Liver (tissue), 9 donors: ENCODE measurements around the gene ABCC1. TPM values are rescaled to one million over a fixed set of nuclear protein-coding genes. Genes with fewer than 3 reads are reported as not detected.

ENCODE experiments used
- DNase-seq: peaks from one replicate; pipeline ENCODE4 v3.0.0-alpha.2; 2017; ENCODE audit warnings: low spot score
- H3K27ac ChIP-seq, 2 donors: one replicate each; pipeline ENCODE4 v1.7.0; 2013; ENCODE audit warnings: inconsistent platforms in 2 of 2, low read length in 2 of 2, control low read depth in 1 of 2, low read depth in 1 of 2, mild to moderate bottlenecking in 1 of 2
- H3K27me3 ChIP-seq, 4 donors: one replicate each; pipeline versions ENCODE4 v1.6.1 to v1.7.0; 2013; ENCODE audit warnings: low read length in 3 of 4, inconsistent platforms in 1 of 4, mild to moderate bottlenecking in 1 of 4, moderate library complexity in 1 of 4; ENCODE audit not compliant: control insufficient read depth in 4 of 4, insufficient read depth in 4 of 4
- H3K36me3 ChIP-seq, 4 donors: one replicate each; pipeline versions ENCODE4 v1.6.1 to v1.7.0; 2013; ENCODE audit warnings: low read length in 3 of 4, mild to moderate bottlenecking in 3 of 4, low read depth in 1 of 4, moderate library complexity in 1 of 4; ENCODE audit not compliant: control insufficient read depth in 4 of 4, insufficient read depth in 3 of 4
- H3K4me1 ChIP-seq, 4 donors: one replicate each; pipeline versions ENCODE4 v1.6.1 to v1.7.0; 2013; ENCODE audit warnings: low read length in 3 of 4, mild to moderate bottlenecking in 3 of 4, moderate library complexity in 1 of 4; ENCODE audit not compliant: control insufficient read depth in 4 of 4, insufficient read depth in 4 of 4
- H3K4me3 ChIP-seq, 3 donors: one replicate each; pipeline versions ENCODE4 v1.6.1 to v1.7.0; 2013; ENCODE audit warnings: low read length in 3 of 3, control low read depth in 1 of 3, low read depth in 1 of 3, mild to moderate bottlenecking in 1 of 3
- H3K9ac ChIP-seq, 2 donors: one replicate each; pipeline ENCODE4 v1.7.0; 2013; ENCODE audit warnings: low read length in 2 of 2, mild to moderate bottlenecking in 2 of 2, moderate library complexity in 2 of 2, control low read depth in 1 of 2, low read depth in 1 of 2
- H3K9me3 ChIP-seq, 4 donors: one replicate each; pipeline versions ENCODE4 v1.6.1 to v1.7.0; 2013; ENCODE audit warnings: low read length in 3 of 4; ENCODE audit not compliant: control insufficient read depth in 4 of 4
- ATF3 ChIP-seq: IDR thresholded peaks from 2 replicates; pipeline ENCODE4 v1.6.1; 2016; ENCODE audit warnings: antibody characterized with exemption
- CTCF ChIP-seq: fragments of 150-350 bp; IDR thresholded peaks from 2 replicates; pipeline ENCODE4 v1.5.1; 2017; ENCODE audit warnings: improper control_type of control experiment, low read depth, low read length; ENCODE audit not compliant: missing input control
- EGR1 ChIP-seq, 2 donors: IDR thresholded peaks; 2 replicates each; pipeline ENCODE4 v1.6.1; 2016 to 2018; ENCODE audit warnings: antibody characterized with exemption in 2 of 2, low read depth in 2 of 2
- FOXA1 ChIP-seq: IDR thresholded peaks from 2 replicates; pipeline ENCODE4 v1.6.1; 2016; ENCODE audit warnings: antibody characterized with exemption
- FOXA2 ChIP-seq: IDR thresholded peaks from 2 replicates; pipeline ENCODE4 v1.6.1; 2016; ENCODE audit warnings: antibody characterized with exemption
- GABPA ChIP-seq, 2 donors: IDR thresholded peaks in 1 of 2; conservative IDR thresholded peaks in 1 of 2; 2 replicates each; pipeline ENCODE4 v1.6.1; 2016; ENCODE audit warnings: antibody characterized with exemption in 2 of 2, mild to moderate bottlenecking in 1 of 2, moderate library complexity in 1 of 2
- HNF4A ChIP-seq, 2 donors: conservative IDR thresholded peaks; 2 replicates each; pipeline ENCODE4 v1.6.1; 2016; ENCODE audit warnings: antibody characterized with exemption in 2 of 2, mild to moderate bottlenecking in 2 of 2
- HNF4G ChIP-seq: IDR thresholded peaks from 2 replicates; pipeline ENCODE4 v1.6.1; 2016; ENCODE audit warnings: antibody characterized with exemption
- JUND ChIP-seq, 2 donors: IDR thresholded peaks; 2 replicates each; pipeline ENCODE4 v1.6.1; 2016; ENCODE audit warnings: antibody characterized with exemption in 2 of 2
- MAX ChIP-seq: IDR thresholded peaks from 2 replicates; pipeline ENCODE4 v1.6.1; 2016; ENCODE audit warnings: antibody characterized with exemption
- NR2F2 ChIP-seq: IDR thresholded peaks from 2 replicates; pipeline ENCODE4 v1.6.1; 2016; ENCODE audit warnings: antibody characterized with exemption
- RAD21 ChIP-seq, 2 donors: IDR thresholded peaks; 2 replicates each; pipeline ENCODE4 v1.6.1; 2016; ENCODE audit warnings: antibody characterized with exemption in 2 of 2, mild to moderate bottlenecking in 2 of 2
- RXRA ChIP-seq, 2 donors: IDR thresholded peaks; 2 replicates each; pipeline ENCODE4 v1.6.1; 2017 to 2018; ENCODE audit warnings: antibody characterized with exemption in 2 of 2, mild to moderate bottlenecking in 1 of 2
- SP1 ChIP-seq: IDR thresholded peaks from 2 replicates; pipeline ENCODE4 v1.6.1; 2018; ENCODE audit warnings: antibody characterized with exemption, mild to moderate bottlenecking
- TAF1 ChIP-seq: conservative IDR thresholded peaks from 2 replicates; pipeline ENCODE4 v1.6.1; 2016; ENCODE audit warnings: antibody characterized with exemption, mild to moderate bottlenecking
- YY1 ChIP-seq: IDR thresholded peaks from 2 replicates; pipeline ENCODE4 v1.6.1; 2016; ENCODE audit warnings: antibody characterized with exemption, mild to moderate bottlenecking
- WGBS: extraction: QIAGEN DNeasy Blood & Tissue Kit; methylation state at CpG from one replicate; pipeline ENCODE4 v1.1.7; 2013; 5-methylcytosine and 5-hydroxymethylcytosine counted together
- polyA plus RNA-seq, 2 donors: library from polyadenylated mRNA; stranded (reverse) in 1 of 2; unstranded in 1 of 2; fragments of 200-250 nt in 1 of 2; fragments of >200 nt in 1 of 2; fragmentation: Nextera tagmentation in 1 of 2; extraction: Ambion mirVana in 1 of 2; gene quantifications; one replicate each; pipeline versions ENCODE4 v1.2.1 to v1.2.3, GENCODE V29; 2013 to 2015
- total RNA-seq, 2 donors: library from RNA; depleted of rRNA; stranded (reverse); fragments of >200 nt; gene quantifications; one replicate each; pipeline ENCODE4 v1.2.3, GENCODE V29; 2014
- TF ChIP-seq, protein P1 (sequence below): IDR thresholded peaks from 2 replicates; pipeline ENCODE4 v1.6.1; 2016; ENCODE audit warnings: antibody characterized with exemption, mild to moderate bottlenecking
- TF ChIP-seq, protein P2 (sequence below): IDR thresholded peaks from 2 replicates; pipeline ENCODE4 v1.6.1; 2016; ENCODE audit warnings: antibody characterized with exemption
- donor health status: healthy.
- donor health status: healthy.
- donor health status: healthy.
- donor health status: healthy.
- donor health status: healthy.

Gene ABCC1
- total and polyA plus RNA-seq, 4 donors = 0.85 to 7.7 (median 4.2) TPM

- no peaks in the 10 kb centered on the region for H3K9me3 ChIP-seq
- no peaks in the 10 kb centered on the region for H3K4me1 ChIP-seq
- no peak overlapping the region for H3K27ac ChIP-seq
- H3K36me3 ChIP-seq = peaks cover 5 to 67% (median 45%) of the 10 kb centered on the region in 4 donors
- no peaks in the 10 kb centered on the region for H3K27me3 ChIP-seq
- no peak for DNase-seq
- H3K9ac ChIP-seq = no peak overlapping the region
- 85% methylated on average over 8 of the region's 8 CpGs for WGBS
- TF ChIP-seq GABPA (IDR thresholded peaks at IDR 0.05 in 1 of 2, conservative IDR thresholded peaks at IDR 0.05 in 1 of 2) (no peak), HNF4G (no peak), HNF4A (conservative IDR thresholded peaks at IDR 0.05) (no peak), RAD21 (IDR thresholded peaks at IDR 0.05) (no peak), EGR1 (IDR thresholded peaks at IDR 0.05; ENCODE audit: low read depth in 2 of 2) (no peak), TAF1 (no peak), FOXA1 (no peak), FOXA2 (no peak), YY1 (no peak), JUND (IDR thresholded peaks at IDR 0.05) (no peak), RXRA (IDR thresholded peaks at IDR 0.05) (no peak), SP1 (no peak), NR2F2 (no peak), CTCF (no peak), MAX (no peak), ATF3 (no peak)
- TF ChIP-seq, protein P1, sequence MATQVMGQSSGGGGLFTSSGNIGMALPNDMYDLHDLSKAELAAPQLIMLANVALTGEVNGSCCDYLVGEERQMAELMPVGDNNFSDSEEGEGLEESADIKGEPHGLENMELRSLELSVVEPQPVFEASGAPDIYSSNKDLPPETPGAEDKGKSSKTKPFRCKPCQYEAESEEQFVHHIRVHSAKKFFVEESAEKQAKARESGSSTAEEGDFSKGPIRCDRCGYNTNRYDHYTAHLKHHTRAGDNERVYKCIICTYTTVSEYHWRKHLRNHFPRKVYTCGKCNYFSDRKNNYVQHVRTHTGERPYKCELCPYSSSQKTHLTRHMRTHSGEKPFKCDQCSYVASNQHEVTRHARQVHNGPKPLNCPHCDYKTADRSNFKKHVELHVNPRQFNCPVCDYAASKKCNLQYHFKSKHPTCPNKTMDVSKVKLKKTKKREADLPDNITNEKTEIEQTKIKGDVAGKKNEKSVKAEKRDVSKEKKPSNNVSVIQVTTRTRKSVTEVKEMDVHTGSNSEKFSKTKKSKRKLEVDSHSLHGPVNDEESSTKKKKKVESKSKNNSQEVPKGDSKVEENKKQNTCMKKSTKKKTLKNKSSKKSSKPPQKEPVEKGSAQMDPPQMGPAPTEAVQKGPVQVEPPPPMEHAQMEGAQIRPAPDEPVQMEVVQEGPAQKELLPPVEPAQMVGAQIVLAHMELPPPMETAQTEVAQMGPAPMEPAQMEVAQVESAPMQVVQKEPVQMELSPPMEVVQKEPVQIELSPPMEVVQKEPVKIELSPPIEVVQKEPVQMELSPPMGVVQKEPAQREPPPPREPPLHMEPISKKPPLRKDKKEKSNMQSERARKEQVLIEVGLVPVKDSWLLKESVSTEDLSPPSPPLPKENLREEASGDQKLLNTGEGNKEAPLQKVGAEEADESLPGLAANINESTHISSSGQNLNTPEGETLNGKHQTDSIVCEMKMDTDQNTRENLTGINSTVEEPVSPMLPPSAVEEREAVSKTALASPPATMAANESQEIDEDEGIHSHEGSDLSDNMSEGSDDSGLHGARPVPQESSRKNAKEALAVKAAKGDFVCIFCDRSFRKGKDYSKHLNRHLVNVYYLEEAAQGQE = no peak
- TF ChIP-seq, protein P2, sequence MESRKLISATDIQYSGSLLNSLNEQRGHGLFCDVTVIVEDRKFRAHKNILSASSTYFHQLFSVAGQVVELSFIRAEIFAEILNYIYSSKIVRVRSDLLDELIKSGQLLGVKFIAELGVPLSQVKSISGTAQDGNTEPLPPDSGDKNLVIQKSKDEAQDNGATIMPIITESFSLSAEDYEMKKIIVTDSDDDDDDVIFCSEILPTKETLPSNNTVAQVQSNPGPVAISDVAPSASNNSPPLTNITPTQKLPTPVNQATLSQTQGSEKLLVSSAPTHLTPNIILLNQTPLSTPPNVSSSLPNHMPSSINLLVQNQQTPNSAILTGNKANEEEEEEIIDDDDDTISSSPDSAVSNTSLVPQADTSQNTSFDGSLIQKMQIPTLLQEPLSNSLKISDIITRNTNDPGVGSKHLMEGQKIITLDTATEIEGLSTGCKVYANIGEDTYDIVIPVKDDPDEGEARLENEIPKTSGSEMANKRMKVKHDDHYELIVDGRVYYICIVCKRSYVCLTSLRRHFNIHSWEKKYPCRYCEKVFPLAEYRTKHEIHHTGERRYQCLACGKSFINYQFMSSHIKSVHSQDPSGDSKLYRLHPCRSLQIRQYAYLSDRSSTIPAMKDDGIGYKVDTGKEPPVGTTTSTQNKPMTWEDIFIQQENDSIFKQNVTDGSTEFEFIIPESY = no peak
- H3K4me3 ChIP-seq = no peak overlapping the region
Measured at GRCh38 chr16:16191493-16192167, 242.2 kb downstream of the ABCC1 start.

Other genes starting within 250 kb of the ABCC1 start
- 10 to 100 TPM in 1 of 2 donors, under 1 TPM in 1; 0.51 to 33.7 TPM for gene MYH11, start 92.6 kb upstream of the ABCC1 start, total RNA-seq
- gene MYH11, start 92.6 kb upstream of the ABCC1 start, polyA plus RNA-seq = 1 to 10 TPM; 1.1 to 6.9 TPM
- gene CEP20, start 61.0 kb upstream of the ABCC1 start, total RNA-seq = 10 to 100 TPM; 13.2 to 19.2 TPM
- gene CEP20, start 61.0 kb upstream of the ABCC1 start, polyA plus RNA-seq = 10 to 100 TPM; 10.7 to 13.4 TPM